Progenitor cell of endocrine pancreas (in vitro differentiated cells): ENCODE results near the gene MYO9B. TPM values are rescaled to one million over a fixed set of nuclear protein-coding genes. Genes with fewer than 3 reads are reported as not detected.

Experiments
- DNase-seq: peaks from one replicate; pipeline ENCODE4 v3.0.0; 2021; ENCODE audit warnings: low spot score; ENCODE audit not compliant: unreplicated experiment
- H3K27ac Mint-ChIP-seq: 2 replicates; pipeline ENCODE4 v1.8.0; 2021; ENCODE audit warnings: mild to moderate bottlenecking, moderate library complexity, mixed read lengths
- H3K27me3 Mint-ChIP-seq: 2 replicates; pipeline ENCODE4 v1.8.0; 2021; ENCODE audit warnings: mixed read lengths
- H3K36me3 Mint-ChIP-seq: 2 replicates; pipeline ENCODE4 v1.8.0; 2022; ENCODE audit warnings: mixed read lengths; ENCODE audit not compliant: insufficient read depth
- H3K4me1 Mint-ChIP-seq: 2 replicates; pipeline ENCODE4 v1.8.0; 2021; ENCODE audit warnings: low read depth, mixed read lengths
- H3K4me3 Mint-ChIP-seq: 2 replicates; pipeline ENCODE4 v1.8.0; 2021; ENCODE audit warnings: low read depth, mild to moderate bottlenecking, moderate library complexity, mixed read lengths
- H3K9me3 Mint-ChIP-seq: 2 replicates; pipeline ENCODE4 v1.8.0; 2021; ENCODE audit warnings: low read depth, mixed read lengths
- CTCF ChIP-seq: fragments of 200-600 bp; sonication (generic); IDR thresholded peaks from one replicate; pipeline ENCODE4 v1.5.0; 2021; ENCODE audit warnings: antibody characterized with exemption, mild to moderate bottlenecking; ENCODE audit not compliant: unreplicated experiment
- total RNA-seq: library from RNA; stranded (reverse); gene quantifications from 2 replicates; pipeline ENCODE4 v1.2.1, GENCODE V29; 2021

Gene MYO9B
- total RNA-seq, 1 donor from 2014 or later, result 79.7 TPM

- DNase-seq, result no peak
- peak; percentile 66 for TF ChIP-seq CTCF
- peaks cover 15% of the 10 kb centered on the region for H3K36me3 Mint-ChIP-seq
- no peaks in the 10 kb centered on the region for H3K9me3 Mint-ChIP-seq
- H3K4me1 Mint-ChIP-seq, result no peaks in the 10 kb centered on the region
- no peak overlapping the region for H3K4me3 Mint-ChIP-seq
- no peak overlapping the region for H3K27ac Mint-ChIP-seq
- H3K27me3 Mint-ChIP-seq, result no peaks in the 10 kb centered on the region
Observed at GRCh38 chr19:17052439-17052838, 23.1 kb upstream of the MYO9B start.

- Mint-ChIP-seq H3K27me3 (no peaks in the 10 kb centered on the region), H3K4me3 (no peak overlapping the region), H3K4me1 (no peaks in the 10 kb centered on the region), H3K36me3 (peaks cover 22% of the 10 kb centered on the region), H3K9me3 (no peaks in the 10 kb centered on the region), H3K27ac (no peak overlapping the region)
- no peak for DNase-seq
- no peak for TF ChIP-seq CTCF
Observed at GRCh38 chr19:17054746-17055145, 20.8 kb upstream of the MYO9B start.

GRCh38 chr19:17055636-17056035, 19.9 kb upstream of the MYO9B start:
- no peak for TF ChIP-seq CTCF
- no peaks in the 10 kb centered on the region for H3K4me1 Mint-ChIP-seq
- peaks cover 20% of the 10 kb centered on the region for H3K36me3 Mint-ChIP-seq
- H3K9me3 Mint-ChIP-seq, result no peaks in the 10 kb centered on the region
- no peaks in the 10 kb centered on the region for H3K27me3 Mint-ChIP-seq
- no peak for DNase-seq
- no peak overlapping the region for H3K4me3 Mint-ChIP-seq
- no peak overlapping the region for H3K27ac Mint-ChIP-seq

GRCh38 chr19:17058236-17058635, 17.3 kb upstream of the MYO9B start:
- no peaks in the 10 kb centered on the region for H3K9me3 Mint-ChIP-seq
- peaks cover 9% of the 10 kb centered on the region for H3K36me3 Mint-ChIP-seq
- H3K4me1 Mint-ChIP-seq, result no peaks in the 10 kb centered on the region
- no peak overlapping the region for H3K27ac Mint-ChIP-seq
- no peak overlapping the region for H3K4me3 Mint-ChIP-seq
- no peak for TF ChIP-seq CTCF
- DNase-seq, result no peak
- H3K27me3 Mint-ChIP-seq, result no peaks in the 10 kb centered on the region

GRCh38 chr19:17060802-17061201, 14.8 kb upstream of the MYO9B start:
- DNase-seq, result no peak
- no peak overlapping the region for H3K4me3 Mint-ChIP-seq
- no peaks in the 10 kb centered on the region for H3K4me1 Mint-ChIP-seq
- H3K9me3 Mint-ChIP-seq, result no peaks in the 10 kb centered on the region
- no peaks in the 10 kb centered on the region for H3K27me3 Mint-ChIP-seq
- peaks cover 12% of the 10 kb centered on the region for H3K36me3 Mint-ChIP-seq
- no peak overlapping the region for H3K27ac Mint-ChIP-seq
- TF ChIP-seq CTCF, result no peak
